PC-3 (cell line): ENCODE data around the gene CAMTA1. TPM values are rescaled to one million over a fixed set of nuclear protein-coding genes. Genes with fewer than 3 reads are reported as not detected.

ENCODE experiments used
- ATAC-seq: fragments of 200-7000 bp; cut with Tn5 transposase; 2 replicates; pipeline ENCODE4 v1.9.1; 2020; ENCODE audit warnings: mild to moderate bottlenecking, moderate library complexity
- BruUV-seq: library from RNA; stranded (reverse); fragments of 400-500 nt; replicated peaks from 2 replicates; lab custom pipeline; 2021; lab: Mats Ljungman, UMichigan
- CTCF ChIA-PET: fragments of 300-600 bp; sonication (Branson Sonifier 250); formaldehyde crosslinking; loops from one replicate; lab custom pipeline; 2022; ENCODE audit warnings: antibody characterized with exemption; lab: Charles Lee
- POLR2A ChIA-PET: fragments of 300-600 bp; sonication (Branson Sonifier 250); formaldehyde crosslinking; loops from one replicate; lab custom pipeline; 2022; ENCODE audit warnings: antibody characterized with exemption; ENCODE audit not compliant: unreplicated experiment; lab: Charles Lee
- DNase-seq: peaks from one replicate; pipeline ENCODE4 v3.0.0-alpha.2; 2015
- H2AFZ ChIP-seq: fragments of 300-600 bp; sonication (generic); 2 replicates; pipeline ENCODE4 v1.6.0; 2016; ENCODE audit warnings: antibody characterized with exemption, low read length
- H3F3A ChIP-seq: fragments of 300-600 bp; sonication (generic); one replicate; pipeline ENCODE4 v1.6.0; 2017; ENCODE audit warnings: antibody characterized with exemption, low read length, control low read depth, mild to moderate bottlenecking; ENCODE audit not compliant: unreplicated experiment
- H3K27ac ChIP-seq: fragments of 300-600 bp; sonication (generic); 2 replicates; pipeline ENCODE4 v1.5.1; 2016; ENCODE audit warnings: mild to moderate bottlenecking, low read length
- H3K27me3 ChIP-seq: fragments of 300-600 bp; sonication (generic); 2 replicates; pipeline ENCODE4 v1.6.1; 2016; ENCODE audit warnings: low read length, mixed read lengths
- H3K36me3 ChIP-seq: fragments of 300-600 bp; sonication (generic); 2 replicates; pipeline ENCODE4 v1.6.1; 2016; ENCODE audit warnings: low read depth, mixed run types, low read length, mixed read lengths
- H3K4me1 ChIP-seq: fragments of 300-600 bp; sonication (generic); 2 replicates; pipeline ENCODE4 v1.5.1; 2016; ENCODE audit warnings: low read length; ENCODE audit not compliant: insufficient read depth
- H3K4me2 ChIP-seq: fragments of 300-600 bp; sonication (generic); 2 replicates; pipeline ENCODE4 v1.6.0; 2016; ENCODE audit warnings: low read length
- H3K4me3 ChIP-seq: fragments of 300-600 bp; sonication (generic); 2 replicates; pipeline ENCODE4 v1.5.1; 2016; ENCODE audit warnings: mild to moderate bottlenecking, low read length, mixed read lengths
- H3K79me2 ChIP-seq: fragments of 300-600 bp; sonication (generic); 2 replicates; pipeline ENCODE4 v1.6.1; 2017; ENCODE audit warnings: low read length, mixed read lengths
- H3K9ac ChIP-seq: fragments of 300-600 bp; sonication (generic); 2 replicates; pipeline ENCODE4 v1.6.0; 2016; ENCODE audit warnings: mild to moderate bottlenecking, low read length
- H3K9me2 ChIP-seq: fragments of 300-600 bp; sonication (generic); replicated peaks from 2 replicates; pipeline ENCODE4 v1.6.1; 2016; ENCODE audit warnings: mixed run types, low read length, mixed read lengths
- H3K9me3 ChIP-seq: fragments of 300-600 bp; sonication (generic); 2 replicates; pipeline ENCODE4 v1.6.1; 2016; ENCODE audit warnings: low read length, mixed read lengths
- H4K20me1 ChIP-seq: fragments of 300-600 bp; sonication (generic); 2 replicates; pipeline ENCODE4 v1.6.1; 2016; ENCODE audit warnings: low read length, mixed read lengths
- CTCF ChIP-seq: fragments of 300-600 bp; sonication (generic); conservative IDR thresholded peaks from 2 replicates; pipeline ENCODE4 v1.5.1; 2017; ENCODE audit warnings: antibody characterized with exemption, low read depth, mild to moderate bottlenecking, low read length
- EZH2 ChIP-seq: fragments of 300-600 bp; sonication (generic); IDR thresholded peaks from one replicate; pipeline ENCODE4 v1.6.1; 2017; ENCODE audit warnings: antibody characterized with exemption, mild to moderate bottlenecking, low read length; ENCODE audit not compliant: unreplicated experiment
- EZH2phosphoT487 ChIP-seq: fragments of 300-600 bp; sonication (generic); IDR thresholded peaks from 2 replicates; pipeline ENCODE4 v1.6.1; 2018; ENCODE audit warnings: mild to moderate bottlenecking, antibody characterized with exemption, low read length, borderline replicate concordance
- intact Hi-C: fragments of 100-400 bp; cut with micrococcal nuclease; formaldehyde crosslinking; loops from 2 replicates; pipeline ENCODE4 v1.9.0; 2023
- total RNA-seq: library from RNA; depleted of rRNA; stranded (reverse); fragments of >200 nt; gene quantifications from 2 replicates; pipeline ENCODE4 v1.2.3, GENCODE V29; 2014

Gene CAMTA1
- total RNA-seq, 1 experiment from 2014 or later = 40.8 TPM

GRCh38 chr1:7783826-7784491, 998.7 kb downstream of the CAMTA1 start, which contains the start of gene PER3:
PER3 (plus strand) TSS chr1:7784291; CDS start chr1:7784878, 587 bp downstream.
- Histone ChIP-seq H2AFZ (peak within 1 kb of the TSS; percentile 85), H3K27ac (peak within 1 kb of the TSS; percentile 25; the same call in 1 of the 2 replicates), H3F3A (no peaks in the 10 kb centered on the region), H3K79me2 (no peaks in the 10 kb centered on the region), H3K36me3 (peaks cover 5% of the 10 kb centered on the region; the same call in 1 of the 2 replicates), H3K4me1 (peaks cover 7% of the 10 kb centered on the region; the same call in 1 of the 2 replicates), H3K4me3 (peak within 1 kb of the TSS; percentile 73), H3K27me3 (no peaks in the 10 kb centered on the region), H3K9me2 (no peaks in the 10 kb centered on the region), H3K9ac (peak within 1 kb of the TSS; percentile 53), H4K20me1 (no peaks in the 10 kb centered on the region), H3K4me2 (peak within 1 kb of the TSS; percentile 88), H3K9me3 (no peaks in the 10 kb centered on the region)
- BruUV-seq = no TSS peak
- intact Hi-C loops = no loop called here
- peak; percentile 97 for DNase-seq
- CTCF ChIA-PET = interaction anchor here (0.6 kb wide), 1 partner anchor 34 kb away, joined by 6 read pairs; no protein-coding TSS in a partner anchor
- no peak for TF ChIP-seq EZH2
- TF ChIP-seq CTCF = no peak
- peak; percentile 73 for TF ChIP-seq EZH2phosphoT487
- POLR2A ChIA-PET = no interaction called here
- ATAC-seq = peak; percentile 96

- Histone ChIP-seq H3K9ac (peak overlapping the region; percentile 36; the same call in 1 of the 2 replicates), H2AFZ (peak overlapping the region; percentile 77), H3K9me3 (0 out of 2 replicates have a peak, but pooled peaks cover under 1% of the 10 kb centered on the region), H3K36me3 (peaks cover 9% of the 10 kb centered on the region), H3K4me1 (peaks cover 7% of the 10 kb centered on the region; the same call in 1 of the 2 replicates), H3K27me3 (no peaks in the 10 kb centered on the region), H3K9me2 (no peaks in the 10 kb centered on the region), H4K20me1 (no peaks in the 10 kb centered on the region), H3K79me2 (no peaks in the 10 kb centered on the region), H3K27ac (no peak overlapping the region), H3F3A (no peaks in the 10 kb centered on the region), H3K4me3 (peak overlapping the region; percentile 54), H3K4me2 (peak overlapping the region; percentile 78)
- intact Hi-C loops = no loop called here
- TF ChIP-seq EZH2 (no peak), EZH2phosphoT487 (no peak)
- POLR2A ChIA-PET = no interaction called here
- DNase-seq (no peak), ATAC-seq (no peak)
- CTCF ChIA-PET = no interaction called here
- BruUV-seq = no TSS peak
Observed at GRCh38 chr1:7784492-7785071, 999.3 kb downstream of the CAMTA1 start.

GRCh38 chr1:7785108-7785507, 999.9 kb downstream of the CAMTA1 start:
- Histone ChIP-seq H3K9ac (no peak overlapping the region), H3K9me3 (peaks cover 5% of the 10 kb centered on the region; the same call in 1 of the 2 replicates), H3K27ac (no peak overlapping the region), H3K36me3 (peaks cover 10% of the 10 kb centered on the region), H3K79me2 (no peaks in the 10 kb centered on the region), H2AFZ (no peak overlapping the region), H3K9me2 (no peaks in the 10 kb centered on the region), H4K20me1 (no peaks in the 10 kb centered on the region), H3F3A (no peaks in the 10 kb centered on the region), H3K27me3 (no peaks in the 10 kb centered on the region), H3K4me2 (peak overlapping the region; percentile 78; the same call in 1 of the 2 replicates), H3K4me1 (peaks cover 7% of the 10 kb centered on the region; the same call in 1 of the 2 replicates), H3K4me3 (no peak overlapping the region)
- ATAC-seq = no peak
- no peak for DNase-seq
- TF ChIP-seq CTCF (no peak), EZH2 (no peak), EZH2phosphoT487 (no peak)
- no TSS peak for BruUV-seq
- intact Hi-C loops = no loop called here
- POLR2A ChIA-PET = no interaction called here
- CTCF ChIA-PET = no interaction called here
